Mesenteric fat pad (tissue), 1 donor: ENCODE data around the gene CHRNA4. TPM values are rescaled to one million over a fixed set of nuclear protein-coding genes. Genes with fewer than 3 reads are reported as not detected.
"Not testable (repeated sequence)": the region's sequence is repeated elsewhere in the genome, so short reads cannot be mapped to it uniquely, and the experiment has no call there.

ENCODE experiments used
- DNase-seq: peaks from one replicate; pipeline ENCODE4 v3.0.0-alpha.2; 2020; ENCODE audit warnings: low spot score
- total RNA-seq: library from RNA; stranded (reverse); fragmentation: NEBNext Ultra II Directional; extraction: Animal tissue kit (Norgen Biotek cat#: 25700); gene quantifications from one replicate; pipeline ENCODE4 v1.2.1, GENCODE V29; 2021
- donor health status: DM: yes; HTN: yes; CAD: no.

Gene CHRNA4
- total RNA-seq, 1 donor from 2014 or later: not detected

- DNase-seq: no peak
Observed at GRCh38 chr20:63311186-63311832, 49.8 kb downstream of the CHRNA4 start.

DNA sequence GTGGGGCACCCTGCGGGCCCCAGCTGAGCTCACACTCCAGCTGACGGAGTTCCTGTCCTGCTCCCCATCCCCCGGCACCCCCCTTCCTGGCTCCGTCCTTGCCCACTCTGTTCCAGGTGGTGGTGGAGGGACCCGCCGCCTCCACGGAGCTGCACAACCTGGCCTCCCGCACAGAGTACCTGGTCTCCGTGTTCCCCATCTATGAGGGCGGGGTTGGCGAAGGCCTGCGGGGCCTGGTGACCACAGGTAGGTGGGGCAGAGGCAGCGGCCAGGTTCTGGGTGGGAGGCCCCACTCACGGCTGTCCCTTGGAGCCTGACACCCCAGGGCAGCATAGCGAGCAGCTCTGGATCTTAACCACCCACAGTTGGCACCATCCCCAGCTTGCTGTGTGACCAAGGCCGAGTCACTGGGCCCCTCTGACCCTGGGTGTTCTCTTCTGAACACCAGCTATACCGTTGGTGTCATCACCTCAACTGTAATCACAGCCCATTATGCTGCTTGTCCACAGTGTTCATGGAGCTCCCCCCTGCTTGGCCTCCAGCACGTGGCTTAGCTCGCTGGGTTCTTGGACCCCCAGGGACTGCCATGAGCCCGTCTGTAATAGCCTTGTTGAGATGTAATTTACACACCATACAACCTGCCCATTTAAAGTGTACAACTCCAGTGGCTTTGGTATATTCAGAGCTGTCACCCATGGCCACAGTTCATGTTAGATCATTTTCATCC is 50.7 kb downstream of the CHRNA4 start:
- DNase-seq: no peak

- DNase-seq: no peak
Observed at GRCh38 chr20:63309261-63310071, 51.7 kb downstream of the CHRNA4 start.

DNA sequence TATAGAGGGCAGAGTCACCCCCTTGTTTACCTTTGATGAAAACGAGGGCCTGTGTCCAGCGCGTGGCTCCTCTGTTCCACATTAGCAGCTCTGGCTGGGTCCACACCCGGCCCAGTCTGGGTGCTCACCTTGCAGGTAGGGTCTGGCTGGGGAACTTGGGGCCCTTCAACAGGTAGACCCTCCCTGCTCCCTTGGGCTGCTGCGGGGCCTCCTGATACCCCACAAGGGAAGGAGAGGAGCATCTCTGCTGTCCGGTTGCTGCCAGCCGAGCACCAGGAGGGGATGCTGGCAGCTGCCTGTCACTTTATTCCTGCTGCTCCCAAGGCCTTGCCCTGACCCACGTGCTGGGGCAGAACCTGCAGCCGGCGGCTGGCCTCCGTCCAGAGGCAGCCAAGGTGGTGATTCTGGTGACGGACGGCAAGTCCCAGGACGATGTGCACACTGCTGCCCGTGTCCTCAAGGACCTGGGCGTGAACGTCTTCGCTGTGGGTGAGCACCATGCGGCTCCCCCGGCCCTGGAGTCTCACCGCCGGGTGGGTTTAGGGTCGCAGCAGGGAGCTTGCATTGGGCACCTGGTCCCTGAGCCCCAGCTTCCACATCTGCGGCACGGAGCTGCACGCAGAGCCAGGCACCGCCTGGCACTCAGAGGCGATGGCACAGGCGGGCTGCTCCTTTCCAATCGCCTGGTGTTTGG is 52.8 kb downstream of the CHRNA4 start:
- no peak for DNase-seq

DNA sequence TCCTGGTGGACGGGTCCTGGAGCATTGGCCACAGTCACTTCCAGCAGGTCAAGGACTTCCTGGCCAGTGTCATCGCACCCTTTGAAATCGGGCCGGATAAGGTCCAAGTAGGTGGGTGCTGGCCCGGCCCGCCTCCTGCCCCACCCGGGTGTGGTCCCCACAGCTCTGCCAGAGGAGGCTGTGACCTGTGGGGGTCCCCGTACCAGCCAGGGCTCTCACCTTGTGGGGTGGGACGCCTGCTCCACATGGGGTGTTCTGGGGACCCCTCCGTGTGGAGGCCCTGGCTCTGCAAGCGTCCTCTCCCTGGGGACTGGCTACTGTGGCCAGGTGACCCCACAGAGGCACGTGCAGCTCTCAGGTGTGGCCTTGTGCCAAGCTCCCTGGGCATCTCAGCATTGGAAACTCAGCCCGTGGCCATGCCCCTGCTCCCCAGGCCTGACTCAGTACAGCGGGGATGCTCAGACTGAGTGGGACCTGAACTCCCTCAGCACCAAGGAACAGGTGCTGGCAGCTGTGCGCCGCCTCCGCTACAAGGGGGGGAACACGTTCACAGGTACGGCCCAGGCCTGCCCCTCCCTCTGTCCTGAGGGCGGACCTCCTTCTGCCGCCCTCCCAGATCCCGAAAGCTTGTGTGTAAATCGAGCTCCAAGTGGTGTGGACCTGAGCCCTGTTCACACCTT is 53.5 kb downstream of the CHRNA4 start:
- DNase-seq: no peak

DNA sequence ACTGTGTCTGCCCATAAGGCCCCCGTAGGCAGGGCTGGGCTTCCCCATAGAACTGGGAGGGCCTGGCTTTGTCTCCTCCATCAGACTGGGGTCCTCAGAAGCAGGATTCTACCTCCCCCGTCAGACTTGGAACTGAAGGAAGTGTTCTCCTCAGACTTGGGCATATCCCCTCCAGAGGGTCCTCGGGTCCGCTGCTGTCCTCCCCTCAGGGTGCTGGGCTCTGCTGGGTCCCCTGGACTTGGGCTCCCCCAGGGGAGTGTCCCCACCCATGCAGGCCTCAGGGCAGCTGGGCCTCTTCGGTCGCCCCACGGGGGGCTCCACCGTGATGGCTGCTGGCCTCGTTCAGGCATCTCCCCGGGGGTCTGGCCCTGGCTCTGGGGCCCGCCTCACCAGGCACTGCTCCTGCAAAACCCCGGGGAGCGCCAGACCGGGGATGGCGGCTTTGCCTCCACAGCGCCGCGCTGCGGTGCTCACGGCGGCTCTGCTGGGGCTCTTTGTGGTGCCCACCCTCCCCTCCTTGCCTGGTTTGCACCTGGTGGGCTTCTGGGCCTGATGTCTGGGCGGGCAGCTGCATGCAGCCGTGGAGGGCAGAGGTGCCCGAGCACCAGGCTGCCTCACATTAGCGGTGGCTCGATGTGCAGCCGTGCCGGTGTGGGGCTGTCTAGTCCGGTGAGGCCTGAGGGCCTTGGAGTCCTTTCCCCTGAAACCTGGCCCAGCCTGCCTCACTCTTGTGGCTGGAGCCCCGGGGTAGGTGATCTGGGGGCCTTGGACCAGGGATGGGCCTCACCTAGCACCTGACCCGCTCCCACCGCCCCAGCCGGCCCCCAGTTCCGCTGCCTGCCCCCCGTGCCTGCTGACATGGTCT is 54.2 kb downstream of the CHRNA4 start:
- DNase-seq: no peak

DNA sequence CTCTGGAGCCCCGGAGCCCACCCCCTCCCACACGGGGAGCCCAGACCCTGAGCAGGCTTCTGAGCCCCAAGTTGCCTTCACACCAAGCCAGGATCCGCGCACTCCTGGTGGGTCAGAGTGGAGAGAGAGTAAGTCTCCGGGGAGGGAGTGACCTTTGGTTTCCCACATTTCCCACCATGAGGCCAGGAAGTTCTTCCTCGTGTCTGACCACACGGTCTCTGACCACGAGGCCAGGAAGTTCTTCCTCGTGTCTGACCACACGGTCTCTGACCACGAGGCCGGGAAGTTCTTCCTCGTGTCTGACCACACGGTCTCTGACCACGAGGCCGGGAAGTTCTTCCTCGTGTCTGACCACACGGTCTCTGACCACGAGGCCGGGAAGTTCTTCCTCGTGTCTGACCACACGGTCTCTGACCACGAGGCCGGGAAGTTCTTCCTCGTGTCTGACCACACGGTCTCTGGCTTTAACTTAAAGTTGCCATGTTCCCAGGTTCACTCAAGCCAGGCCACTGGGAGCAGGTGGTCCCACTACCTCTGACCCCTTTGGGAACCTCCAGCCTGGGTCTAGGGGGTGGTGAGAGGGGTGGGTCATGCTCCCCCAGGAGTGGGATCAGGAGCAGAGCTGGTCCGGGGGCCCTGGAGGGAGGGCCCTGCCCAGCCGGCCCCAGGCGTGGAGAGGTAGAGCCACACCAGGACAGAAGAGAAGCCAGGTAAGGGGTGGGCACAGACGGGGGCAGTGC is 55.0 kb downstream of the CHRNA4 start:
- not testable (repeated sequence) for DNase-seq

- DNase-seq: no peak
Observed at GRCh38 chr20:63305393-63305792, 55.8 kb downstream of the CHRNA4 start.

- no peak for DNase-seq
Observed at GRCh38 chr20:63303095-63303666, 58.0 kb downstream of the CHRNA4 start.

DNA sequence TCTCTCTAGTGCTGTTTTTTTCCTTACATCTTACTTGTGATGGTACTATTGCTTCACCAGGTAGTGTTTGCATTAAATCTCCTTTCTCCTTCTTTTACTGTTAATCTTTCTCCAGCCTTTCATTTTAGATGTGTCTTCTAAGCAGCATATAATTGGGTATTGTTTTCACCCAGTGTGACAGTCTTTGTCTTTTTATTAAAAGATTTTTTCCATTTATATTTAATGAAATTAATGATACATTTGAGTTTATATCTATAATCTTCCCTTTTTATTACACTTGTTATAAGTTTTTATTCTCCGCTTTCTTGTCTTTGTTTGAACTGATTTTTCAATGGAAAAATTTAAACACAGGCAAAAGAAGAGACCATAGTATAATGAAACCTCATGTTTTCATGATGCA is 59.5 kb downstream of the CHRNA4 start:
- DNase-seq: no peak

DNA sequence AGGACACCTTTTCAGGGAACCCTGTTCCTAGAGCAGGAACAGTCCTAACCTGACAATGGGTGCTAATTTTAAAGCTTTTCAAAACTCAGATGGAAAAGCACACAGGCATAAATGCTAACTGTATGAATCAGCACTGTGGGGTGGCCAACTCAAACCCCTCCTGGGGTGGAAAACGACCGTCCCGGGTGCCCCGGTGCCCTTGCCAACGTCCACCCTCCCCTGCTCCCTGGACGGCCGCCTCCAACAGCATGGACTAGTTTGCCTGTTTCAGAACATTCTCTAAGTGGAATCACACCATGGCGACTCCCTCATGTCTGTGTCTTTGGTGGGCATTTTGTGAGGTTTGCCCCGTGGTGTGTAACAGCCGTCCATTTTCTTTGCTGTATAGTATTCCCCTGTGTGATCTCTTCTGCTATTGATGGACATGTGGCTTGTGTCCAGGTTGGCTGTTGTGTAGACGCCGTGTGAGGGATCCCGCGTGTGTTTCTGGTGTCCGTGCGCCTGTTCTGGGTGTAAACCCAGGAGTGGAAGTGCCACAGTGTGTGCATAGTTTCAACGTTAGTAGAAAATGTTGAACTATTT is 62.3 kb downstream of the CHRNA4 start:
- DNase-seq: no peak

DNA sequence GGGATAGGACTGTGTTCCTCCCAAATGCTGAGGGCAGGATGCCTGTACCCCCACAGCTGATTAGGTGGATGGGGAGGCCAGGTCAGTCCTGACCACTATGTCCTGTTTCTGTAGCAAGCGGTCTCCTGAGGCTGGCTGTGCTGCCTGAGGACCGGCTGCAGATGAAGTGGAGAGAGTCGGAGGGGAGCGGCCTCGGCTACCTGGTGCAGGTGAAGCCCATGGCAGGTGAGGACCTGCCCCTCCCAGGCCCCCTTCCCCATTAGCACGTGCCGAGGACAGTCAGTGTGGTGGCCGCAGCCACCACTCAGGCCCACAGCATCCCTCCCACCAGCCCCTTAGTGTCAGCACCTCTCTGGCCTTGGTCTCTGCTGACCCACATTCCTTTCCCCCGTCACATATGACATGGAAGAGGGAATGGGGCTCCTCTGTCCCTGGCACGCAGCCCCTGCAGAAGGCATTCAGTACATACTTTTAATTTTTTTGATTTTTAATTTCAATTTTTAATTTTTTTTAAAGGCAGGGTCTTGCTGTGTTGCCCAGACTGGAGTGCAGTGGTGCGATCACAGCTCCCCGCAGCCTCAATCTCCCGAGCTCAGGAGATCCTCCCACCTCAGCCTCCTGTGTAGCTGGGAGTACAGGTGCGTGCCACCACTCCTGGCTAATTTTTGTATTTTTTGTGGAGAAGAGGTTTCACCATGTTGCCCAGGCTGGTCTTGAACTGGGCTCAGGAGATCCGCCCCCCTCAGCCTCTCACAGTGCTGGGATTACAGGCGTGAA is 63.2 kb downstream of the CHRNA4 start:
- DNase-seq: no peak

DNA sequence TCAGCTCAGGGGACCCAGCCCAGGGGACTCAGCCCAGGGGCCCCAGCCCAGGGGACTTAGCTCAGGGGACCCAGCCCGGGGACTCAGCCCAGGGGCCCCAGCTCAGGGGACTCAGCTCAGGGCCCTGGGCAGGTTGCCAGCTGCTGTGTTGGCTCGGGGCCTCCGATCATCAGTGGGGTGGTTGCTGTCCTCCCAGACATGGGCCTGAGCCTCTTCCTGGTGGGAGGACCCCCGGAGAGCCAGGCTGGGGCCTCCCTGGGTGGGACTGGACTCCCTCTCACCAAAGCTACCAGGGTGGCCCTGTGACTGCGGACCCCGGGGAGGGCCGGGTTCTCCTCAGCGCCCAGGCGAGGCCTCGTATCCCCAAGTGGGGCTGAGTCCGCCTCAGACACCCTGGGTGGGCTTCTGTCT is 63.8 kb downstream of the CHRNA4 start:
- DNase-seq: no peak

DNA sequence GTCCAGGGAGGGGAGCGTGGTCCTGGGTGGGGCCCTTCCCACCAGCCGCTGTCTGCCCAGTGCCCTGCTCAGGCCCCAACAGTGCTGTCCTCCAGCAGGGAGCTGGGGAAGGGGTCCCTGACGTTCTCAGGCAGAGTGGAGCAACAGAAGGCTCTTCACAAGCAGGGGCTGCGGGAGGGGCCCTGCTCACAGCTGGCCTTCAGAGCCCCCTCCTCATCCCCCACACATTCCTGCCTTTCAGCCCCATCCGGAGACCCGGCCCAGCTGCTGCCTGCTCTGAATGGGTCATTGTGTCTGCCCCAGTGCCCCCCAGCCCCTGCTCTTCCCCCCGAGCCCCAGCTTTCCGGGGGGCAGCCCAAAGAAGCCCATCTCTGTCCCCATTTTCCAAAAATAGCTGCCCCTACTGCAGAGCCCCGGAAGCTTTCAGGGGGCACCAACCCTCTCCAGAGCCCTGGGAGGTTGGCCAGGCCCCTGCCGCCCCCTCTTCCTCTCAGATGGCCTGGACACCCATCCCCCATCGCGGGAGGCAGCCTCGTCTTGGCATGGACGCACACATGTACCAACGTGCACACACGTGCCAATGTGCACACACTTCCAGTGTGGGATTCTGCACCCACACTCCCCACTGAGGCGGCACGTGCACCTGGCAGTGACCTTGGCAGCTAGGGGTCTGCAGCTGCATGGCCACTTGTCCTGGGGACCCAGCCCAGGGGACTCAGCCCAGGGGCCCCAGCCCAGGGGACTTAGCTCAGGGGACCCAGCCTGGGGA is 64.4 kb downstream of the CHRNA4 start:
- no peak for DNase-seq

- DNase-seq: no peak
Observed at GRCh38 chr20:63295846-63296245, 65.3 kb downstream of the CHRNA4 start.

- no peak for DNase-seq
Observed at GRCh38 chr20:63295422-63295821, 65.7 kb downstream of the CHRNA4 start.

DNA sequence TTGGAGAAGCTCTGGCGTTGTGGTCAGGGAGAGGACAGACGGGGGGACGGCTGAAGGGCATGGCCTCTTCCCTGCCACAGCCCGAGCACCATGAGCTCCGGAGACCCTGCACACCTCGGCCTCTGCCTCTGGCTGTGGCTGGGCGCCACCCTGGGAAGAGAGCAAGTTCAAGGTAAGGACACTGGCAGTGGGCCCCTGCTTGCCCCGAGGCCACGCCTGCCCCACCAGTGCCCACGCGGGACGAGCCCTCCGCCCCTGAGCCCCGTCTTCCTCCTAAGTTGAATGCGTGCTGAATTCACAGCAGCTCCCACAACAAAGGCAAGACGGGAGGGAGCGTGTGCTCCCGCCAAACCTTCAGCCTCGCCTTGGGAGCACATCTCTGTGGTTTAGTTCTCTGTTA is 66.1 kb downstream of the CHRNA4 start:
- no peak for DNase-seq
